OCI-LY3 (cell line): ENCODE results near the gene TCL1B.
A peak's percentile ranks its signal among the peaks of the same experiment; 100 is the strongest.

Experiments used
- H2AFZ ChIP-seq: fragments of 200-600, 300-600 bp; shearing (Covaris generic); 2 replicates; pipeline ENCODE4 v1.6.0; 2014; ENCODE audit warnings: antibody characterized with exemption, low read depth, low read length
- H3K27ac ChIP-seq: fragments of 200-600, 300-600 bp; sonication (generic); 2 replicates; pipeline ENCODE4 v1.5.1; 2014; ENCODE audit warnings: mild to moderate bottlenecking, low read length, moderate library complexity, mixed read lengths
- H3K27me3 ChIP-seq: fragments of 200-600, 300-600 bp; sonication (generic); 2 replicates; pipeline ENCODE4 v1.6.1; 2014; ENCODE audit warnings: low read depth, low read length, mixed read lengths
- H3K36me3 ChIP-seq: fragments of 200-600, 300-600 bp; sonication (generic); replicated peaks from 2 replicates; pipeline ENCODE3; 2014; ENCODE audit warnings: low read depth, low read length, mixed read lengths
- H3K4me1 ChIP-seq: fragments of 300-600, 200-600 bp; sonication (generic); 2 replicates; pipeline ENCODE4 v1.6.1; 2014; ENCODE audit warnings: low read length, mixed read lengths
- H3K4me2 ChIP-seq: fragments of 200-600, 300-600 bp; sonication (generic); 2 replicates; pipeline ENCODE4 v1.6.1; 2014; ENCODE audit warnings: low read length, mixed read lengths
- H3K4me3 ChIP-seq: fragments of 300-600, 200-600 bp; sonication (generic); 2 replicates; pipeline ENCODE4 v1.5.1; 2014; ENCODE audit warnings: antibody characterized with exemption, mild to moderate bottlenecking, low read length, moderate library complexity
- H3K79me2 ChIP-seq: fragments of 300-600, 200-600 bp; shearing (Covaris generic); 2 replicates; pipeline ENCODE4 v1.6.1; 2014; ENCODE audit warnings: mild to moderate bottlenecking, low read length, mixed read lengths
- H3K9ac ChIP-seq: fragments of 300-600, 200-600 bp; shearing (Covaris generic); 2 replicates; pipeline ENCODE4 v1.6.0; 2014; ENCODE audit warnings: mild to moderate bottlenecking, low read length, moderate library complexity
- H3K9me3 ChIP-seq: fragments of 200-600, 300-600 bp; shearing (Covaris generic); 2 replicates; pipeline ENCODE4 v1.6.1; 2014; ENCODE audit warnings: low read length, mixed read lengths; ENCODE audit not compliant: insufficient read depth
- H4K20me1 ChIP-seq: fragments of 200-600, 300-600 bp; sonication (generic); 2 replicates; pipeline ENCODE4 v1.6.1; 2016; ENCODE audit warnings: low read length, mixed read lengths; ENCODE audit not compliant: insufficient read depth
- EZH2phosphoT487 ChIP-seq: fragments of 200-600 bp; shearing (Covaris generic); IDR thresholded peaks from 2 replicates; pipeline ENCODE4 v1.6.1; 2018; ENCODE audit warnings: antibody characterized with exemption, mixed run types, low read depth
- TF ChIP-seq, protein P1 (sequence below): fragments of 200-600, 300-600 bp; sonication (generic); IDR thresholded peaks from 2 replicates; pipeline ENCODE4 v1.5.1; 2014; ENCODE audit warnings: antibody characterized with exemption, low read length, low read depth

TCL1B gene

DNA sequence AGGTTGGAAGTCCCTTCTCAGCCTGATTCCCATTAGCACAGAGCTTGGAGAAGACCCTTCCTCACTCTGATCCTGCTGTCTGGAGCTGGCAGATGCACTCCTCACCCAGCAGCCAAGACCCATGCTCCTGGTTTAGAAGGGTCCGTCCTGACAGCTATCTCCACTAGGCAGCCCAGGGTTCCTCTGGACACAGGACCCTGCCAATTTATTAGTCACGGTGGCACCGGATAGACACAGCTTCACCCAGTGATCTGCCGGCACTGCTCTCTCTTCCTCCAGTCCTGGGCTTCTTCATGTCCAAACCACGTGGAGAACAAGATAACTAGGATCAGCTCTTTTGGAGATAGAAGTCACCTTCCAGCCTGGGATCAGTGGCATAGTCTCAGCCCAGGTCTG lies 26.2 kb upstream of the TCL1B start:
- Histone ChIP-seq H3K79me2 (no peaks in the 10 kb centered on the region), H3K36me3 (no peaks in the 10 kb centered on the region), H4K20me1 (no peaks in the 10 kb centered on the region), H3K9ac (no peak overlapping the region), H3K27ac (no peak overlapping the region), H3K27me3 (peaks cover 12% of the 10 kb centered on the region), H3K9me3 (peaks cover 6% of the 10 kb centered on the region; the same call in 1 of the 2 replicates), H2AFZ (no peak overlapping the region), H3K4me3 (no peak overlapping the region), H3K4me2 (no peak overlapping the region), H3K4me1 (peaks cover 33% of the 10 kb centered on the region)
- TF ChIP-seq EZH2phosphoT487: no peak
- TF ChIP-seq, protein P1, sequence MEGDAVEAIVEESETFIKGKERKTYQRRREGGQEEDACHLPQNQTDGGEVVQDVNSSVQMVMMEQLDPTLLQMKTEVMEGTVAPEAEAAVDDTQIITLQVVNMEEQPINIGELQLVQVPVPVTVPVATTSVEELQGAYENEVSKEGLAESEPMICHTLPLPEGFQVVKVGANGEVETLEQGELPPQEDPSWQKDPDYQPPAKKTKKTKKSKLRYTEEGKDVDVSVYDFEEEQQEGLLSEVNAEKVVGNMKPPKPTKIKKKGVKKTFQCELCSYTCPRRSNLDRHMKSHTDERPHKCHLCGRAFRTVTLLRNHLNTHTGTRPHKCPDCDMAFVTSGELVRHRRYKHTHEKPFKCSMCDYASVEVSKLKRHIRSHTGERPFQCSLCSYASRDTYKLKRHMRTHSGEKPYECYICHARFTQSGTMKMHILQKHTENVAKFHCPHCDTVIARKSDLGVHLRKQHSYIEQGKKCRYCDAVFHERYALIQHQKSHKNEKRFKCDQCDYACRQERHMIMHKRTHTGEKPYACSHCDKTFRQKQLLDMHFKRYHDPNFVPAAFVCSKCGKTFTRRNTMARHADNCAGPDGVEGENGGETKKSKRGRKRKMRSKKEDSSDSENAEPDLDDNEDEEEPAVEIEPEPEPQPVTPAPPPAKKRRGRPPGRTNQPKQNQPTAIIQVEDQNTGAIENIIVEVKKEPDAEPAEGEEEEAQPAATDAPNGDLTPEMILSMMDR: no peak

DNA sequence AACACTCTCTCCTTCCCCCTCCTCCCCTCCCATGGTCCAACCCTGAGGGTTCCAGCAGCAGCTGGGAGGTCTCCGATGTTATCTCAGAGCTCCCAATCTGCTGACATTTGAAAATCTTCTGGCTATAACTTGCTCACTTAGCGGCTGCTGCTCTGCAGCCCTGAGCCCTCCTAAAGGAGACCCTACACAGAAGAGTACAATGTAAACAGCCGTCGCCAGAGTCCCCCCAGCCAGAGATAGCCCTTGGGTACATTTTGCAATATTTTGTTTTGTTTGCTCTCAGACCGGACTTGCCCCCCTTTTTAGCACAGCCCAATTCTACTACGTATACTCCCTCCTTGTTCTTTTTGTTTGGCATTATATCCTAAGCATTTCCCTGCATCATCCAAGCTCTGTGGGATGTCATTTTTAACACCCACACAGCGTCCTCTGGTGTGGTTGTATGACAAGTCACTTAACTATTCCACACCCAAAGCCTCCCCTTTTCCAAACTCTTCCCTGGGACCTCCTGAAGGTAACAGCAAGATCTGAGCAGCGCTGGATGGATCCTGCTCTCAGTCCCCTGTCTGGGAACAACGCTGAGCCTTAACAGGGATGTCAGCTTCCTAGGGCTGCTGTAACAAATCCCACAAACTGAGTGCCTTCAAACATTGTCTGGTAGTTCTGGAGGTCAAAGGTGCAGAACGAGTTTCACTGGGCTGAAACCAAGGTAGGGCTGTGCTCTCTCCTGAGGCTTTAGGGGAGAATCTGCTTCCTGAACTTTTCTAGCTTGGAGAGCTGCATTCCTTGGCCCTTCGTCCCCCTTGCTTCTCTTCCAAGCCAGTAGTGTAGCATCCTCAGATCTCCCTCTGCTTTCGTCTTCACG lies 25.3 kb upstream of the TCL1B start:
- no peak overlapping the region for H3K27ac ChIP-seq
- peaks cover 12% of the 10 kb centered on the region for H3K27me3 ChIP-seq
- peaks cover 10% of the 10 kb centered on the region; the same call in 1 of the 2 replicates for H3K9me3 ChIP-seq
- TF ChIP-seq EZH2phosphoT487: no peak
- TF ChIP-seq, protein P1: no peak
- peaks cover 42% of the 10 kb centered on the region for H3K4me1 ChIP-seq
- no peak overlapping the region for H3K4me3 ChIP-seq
- H2AFZ ChIP-seq: no peak overlapping the region
- no peaks in the 10 kb centered on the region for H4K20me1 ChIP-seq
- no peaks in the 10 kb centered on the region for H3K79me2 ChIP-seq
- no peaks in the 10 kb centered on the region for H3K36me3 ChIP-seq
- no peak overlapping the region for H3K4me2 ChIP-seq
- no peak overlapping the region for H3K9ac ChIP-seq

DNA sequence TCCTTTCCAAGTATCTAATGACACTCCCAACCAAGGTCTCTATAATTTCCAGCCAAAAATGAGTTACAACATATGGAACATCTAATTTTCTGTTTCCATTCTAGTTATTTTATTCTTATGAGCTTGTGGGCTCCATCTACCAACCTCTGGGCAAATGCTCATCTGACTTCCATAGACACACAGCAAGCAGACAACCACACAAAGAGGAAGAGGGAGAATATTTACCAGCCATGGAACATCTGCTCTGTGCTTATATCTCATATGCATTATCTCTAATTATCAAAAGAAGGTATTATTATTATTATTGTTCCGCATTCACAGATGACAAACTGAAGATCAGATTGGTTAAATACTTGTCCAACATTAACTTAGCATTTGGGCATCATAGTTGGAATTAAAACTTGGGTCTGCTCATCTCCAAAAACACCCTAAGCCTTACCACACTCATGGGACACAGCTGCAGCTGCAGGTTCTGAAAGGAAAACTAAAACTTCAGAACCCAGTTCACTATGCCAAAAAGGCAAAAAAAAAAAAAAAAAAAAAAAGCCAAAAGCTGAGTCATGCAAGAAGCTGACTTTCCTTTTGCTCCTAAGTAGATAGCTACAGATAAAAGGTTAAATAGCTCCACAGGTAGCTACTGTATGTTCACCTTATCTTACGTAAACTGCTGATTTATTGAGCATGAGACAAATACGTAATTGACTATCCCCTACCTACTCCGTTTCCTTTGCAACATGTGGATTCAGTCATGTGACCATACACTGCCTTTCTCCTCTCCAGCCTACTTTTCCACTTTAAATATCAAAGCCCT lies 23.6 kb upstream of the TCL1B start:
- no peaks in the 10 kb centered on the region for H4K20me1 ChIP-seq
- H2AFZ ChIP-seq: peak overlapping the region; percentile 81
- H3K4me2 ChIP-seq: peak overlapping the region; percentile 71
- no peaks in the 10 kb centered on the region for H3K79me2 ChIP-seq
- H3K4me1 ChIP-seq: peaks cover 59% of the 10 kb centered on the region
- no peak for TF ChIP-seq EZH2phosphoT487
- TF ChIP-seq, protein P1: no peak
- H3K27ac ChIP-seq: peak overlapping the region; percentile 68
- H3K27me3 ChIP-seq: peaks cover 12% of the 10 kb centered on the region
- H3K9ac ChIP-seq: peak overlapping the region; percentile 45; the same call in 1 of the 2 replicates
- peak overlapping the region; percentile 51 for H3K4me3 ChIP-seq
- no peaks in the 10 kb centered on the region for H3K36me3 ChIP-seq
- peaks cover 10% of the 10 kb centered on the region; the same call in 1 of the 2 replicates for H3K9me3 ChIP-seq

DNA sequence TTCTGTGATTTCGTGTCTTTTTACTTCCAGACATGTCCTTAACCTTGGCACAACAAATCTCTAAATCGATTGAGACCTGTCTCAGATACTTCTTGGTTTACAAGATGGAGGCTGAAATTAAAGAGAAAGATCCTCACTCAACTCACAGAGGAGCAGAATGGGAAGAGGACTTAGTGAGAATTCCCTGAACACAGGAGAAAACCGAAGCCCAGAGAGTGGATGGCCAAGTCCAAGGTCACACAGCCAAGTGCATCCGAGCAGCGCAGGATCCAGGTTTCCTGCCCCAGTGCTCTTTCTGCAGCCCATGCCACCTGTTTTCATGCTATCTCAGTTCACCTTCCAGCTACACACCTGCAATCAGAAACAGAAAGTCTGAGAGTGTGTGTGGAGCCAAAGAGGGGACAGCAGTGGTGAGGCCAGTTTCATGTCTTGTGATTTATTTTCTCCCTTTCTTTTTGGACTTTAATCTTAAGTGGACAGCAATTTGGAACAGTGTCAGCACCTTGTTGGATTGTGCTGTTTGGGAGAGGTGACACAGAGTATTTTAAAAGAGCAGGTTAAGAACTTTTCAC lies 22.9 kb upstream of the TCL1B start:
- H3K79me2 ChIP-seq: no peaks in the 10 kb centered on the region
- H3K27ac ChIP-seq: peak overlapping the region; percentile 68
- TF ChIP-seq, protein P1: no peak
- peak overlapping the region; percentile 51 for H3K4me3 ChIP-seq
- peaks cover 61% of the 10 kb centered on the region for H3K4me1 ChIP-seq
- H3K4me2 ChIP-seq: peak overlapping the region; percentile 71
- H3K36me3 ChIP-seq: no peaks in the 10 kb centered on the region
- peak overlapping the region; percentile 45; the same call in 1 of the 2 replicates for H3K9ac ChIP-seq
- H3K27me3 ChIP-seq: peaks cover 12% of the 10 kb centered on the region
- H4K20me1 ChIP-seq: no peaks in the 10 kb centered on the region
- peaks cover 10% of the 10 kb centered on the region; the same call in 1 of the 2 replicates for H3K9me3 ChIP-seq
- H2AFZ ChIP-seq: peak overlapping the region; percentile 81
